ENCODE measurements around the gene PANK2. TPM values are rescaled to one million over a fixed set of nuclear protein-coding genes. Genes with fewer than 3 reads are reported as not detected.

Gene PANK2
- total and polyA plus RNA-seq, 2 experiments from 2014 or later = 36.1 to 72.0 TPM

- TF ChIP-seq ZNF462 (CRISPR knock-in tag; IDR thresholded peaks at IDR 0.05) = no peak
- TF ChIP-seq POLR2AphosphoS5 (IDR thresholded peaks at IDR 0.05; ENCODE audit: low read depth) = no peak
- TF ChIP-seq, protein P1, sequence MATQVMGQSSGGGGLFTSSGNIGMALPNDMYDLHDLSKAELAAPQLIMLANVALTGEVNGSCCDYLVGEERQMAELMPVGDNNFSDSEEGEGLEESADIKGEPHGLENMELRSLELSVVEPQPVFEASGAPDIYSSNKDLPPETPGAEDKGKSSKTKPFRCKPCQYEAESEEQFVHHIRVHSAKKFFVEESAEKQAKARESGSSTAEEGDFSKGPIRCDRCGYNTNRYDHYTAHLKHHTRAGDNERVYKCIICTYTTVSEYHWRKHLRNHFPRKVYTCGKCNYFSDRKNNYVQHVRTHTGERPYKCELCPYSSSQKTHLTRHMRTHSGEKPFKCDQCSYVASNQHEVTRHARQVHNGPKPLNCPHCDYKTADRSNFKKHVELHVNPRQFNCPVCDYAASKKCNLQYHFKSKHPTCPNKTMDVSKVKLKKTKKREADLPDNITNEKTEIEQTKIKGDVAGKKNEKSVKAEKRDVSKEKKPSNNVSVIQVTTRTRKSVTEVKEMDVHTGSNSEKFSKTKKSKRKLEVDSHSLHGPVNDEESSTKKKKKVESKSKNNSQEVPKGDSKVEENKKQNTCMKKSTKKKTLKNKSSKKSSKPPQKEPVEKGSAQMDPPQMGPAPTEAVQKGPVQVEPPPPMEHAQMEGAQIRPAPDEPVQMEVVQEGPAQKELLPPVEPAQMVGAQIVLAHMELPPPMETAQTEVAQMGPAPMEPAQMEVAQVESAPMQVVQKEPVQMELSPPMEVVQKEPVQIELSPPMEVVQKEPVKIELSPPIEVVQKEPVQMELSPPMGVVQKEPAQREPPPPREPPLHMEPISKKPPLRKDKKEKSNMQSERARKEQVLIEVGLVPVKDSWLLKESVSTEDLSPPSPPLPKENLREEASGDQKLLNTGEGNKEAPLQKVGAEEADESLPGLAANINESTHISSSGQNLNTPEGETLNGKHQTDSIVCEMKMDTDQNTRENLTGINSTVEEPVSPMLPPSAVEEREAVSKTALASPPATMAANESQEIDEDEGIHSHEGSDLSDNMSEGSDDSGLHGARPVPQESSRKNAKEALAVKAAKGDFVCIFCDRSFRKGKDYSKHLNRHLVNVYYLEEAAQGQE (IDR thresholded peaks at IDR 0.05; ENCODE audit: unreplicated experiment) = no peak
Measured at GRCh38 chr20:3923818-3924217, 34.6 kb downstream of the PANK2 start (continued).

DNA sequence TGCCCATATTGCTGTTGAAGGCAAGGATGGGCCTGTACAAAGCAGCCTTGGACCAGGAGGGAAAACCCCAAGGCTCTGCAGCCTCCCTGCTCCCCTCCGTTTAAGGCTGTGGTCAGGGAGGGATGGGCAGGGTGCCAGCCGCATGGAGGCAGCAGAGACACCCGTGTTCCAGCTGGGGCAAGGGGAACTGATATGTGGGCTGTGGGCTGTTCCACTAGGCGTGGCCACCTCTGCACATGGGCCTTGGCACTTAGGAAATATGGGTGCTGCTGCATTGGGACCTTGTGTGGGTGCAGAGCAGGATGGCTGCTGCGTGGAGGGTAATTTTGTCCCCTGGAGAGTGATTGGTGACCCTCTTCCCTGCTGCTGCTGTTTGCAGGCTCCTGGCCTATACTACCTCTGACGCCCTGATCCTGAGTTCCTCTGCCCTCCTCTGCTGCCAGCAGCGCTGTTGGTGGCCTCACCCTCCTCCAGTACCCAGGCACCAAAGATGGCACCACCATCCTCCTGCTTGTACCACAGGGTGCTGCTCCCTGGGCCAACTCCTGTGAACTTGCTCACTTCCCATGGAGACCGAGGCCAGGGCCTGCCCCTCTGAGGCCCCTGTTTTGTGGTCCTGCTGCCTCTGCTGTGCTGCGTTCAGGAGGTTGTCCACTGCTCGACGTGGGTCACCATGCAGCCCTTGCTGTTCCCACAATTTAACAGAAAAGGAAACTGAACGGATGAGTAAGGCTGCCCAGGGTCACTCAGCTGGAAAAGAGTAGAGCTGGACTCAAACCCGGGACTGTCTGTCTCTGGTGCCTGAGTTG lies 35.3 kb downstream of the PANK2 start:
- no peak for DNase-seq (ENCODE audit: low spot score)
- H4K20me1 ChIP-seq (replicated peaks; ENCODE audit: insufficient read depth) = peaks cover 60% of the 10 kb centered on the region
- H3K9me2 ChIP-seq (ENCODE audit: insufficient read depth) = no peaks in the 10 kb centered on the region
- Mint-ChIP-seq H3K4me3 (no peak overlapping the region), H3K27ac (peak overlapping the region; percentile 76; the same call in 1 of the 2 replicates), H3K27me3 (ENCODE audit: insufficient read depth, low read depth, poor library complexity) (peaks cover 41% of the 10 kb centered on the region), H3K36me3 (ENCODE audit: low read depth) (peaks cover 55% of the 10 kb centered on the region), H3K9me3 (no peaks in the 10 kb centered on the region), H3K4me1 (peaks cover 50% of the 10 kb centered on the region)
- H3K4me1 ChIP-seq (ENCODE audit: insufficient read depth) = peaks cover 25% of the 10 kb centered on the region
- H3K36me3 ChIP-seq (ENCODE audit: insufficient read depth) = peaks cover 15% of the 10 kb centered on the region; the same call in 1 of the 2 replicates
- no peaks in the 10 kb centered on the region for H3K27me3 ChIP-seq (ENCODE audit: insufficient read depth)
- no peak overlapping the region for H3K4me2 ChIP-seq
- no peak for ATAC-seq
- peaks cover 41% of the 10 kb centered on the region for H3K79me2 ChIP-seq (replicated peaks; ENCODE audit: insufficient read depth)
- peak overlapping the region; percentile 63; the same call in 1 of the 2 replicates for H3K27ac ChIP-seq (ENCODE audit: low read depth)
- H2AFZ ChIP-seq = no peak overlapping the region
- TF ChIP-seq POLR2AphosphoS5 (IDR thresholded peaks at IDR 0.05; ENCODE audit: low read depth) = no peak; the same call in 1 of the 2 replicates
- TF ChIP-seq, protein P2, sequence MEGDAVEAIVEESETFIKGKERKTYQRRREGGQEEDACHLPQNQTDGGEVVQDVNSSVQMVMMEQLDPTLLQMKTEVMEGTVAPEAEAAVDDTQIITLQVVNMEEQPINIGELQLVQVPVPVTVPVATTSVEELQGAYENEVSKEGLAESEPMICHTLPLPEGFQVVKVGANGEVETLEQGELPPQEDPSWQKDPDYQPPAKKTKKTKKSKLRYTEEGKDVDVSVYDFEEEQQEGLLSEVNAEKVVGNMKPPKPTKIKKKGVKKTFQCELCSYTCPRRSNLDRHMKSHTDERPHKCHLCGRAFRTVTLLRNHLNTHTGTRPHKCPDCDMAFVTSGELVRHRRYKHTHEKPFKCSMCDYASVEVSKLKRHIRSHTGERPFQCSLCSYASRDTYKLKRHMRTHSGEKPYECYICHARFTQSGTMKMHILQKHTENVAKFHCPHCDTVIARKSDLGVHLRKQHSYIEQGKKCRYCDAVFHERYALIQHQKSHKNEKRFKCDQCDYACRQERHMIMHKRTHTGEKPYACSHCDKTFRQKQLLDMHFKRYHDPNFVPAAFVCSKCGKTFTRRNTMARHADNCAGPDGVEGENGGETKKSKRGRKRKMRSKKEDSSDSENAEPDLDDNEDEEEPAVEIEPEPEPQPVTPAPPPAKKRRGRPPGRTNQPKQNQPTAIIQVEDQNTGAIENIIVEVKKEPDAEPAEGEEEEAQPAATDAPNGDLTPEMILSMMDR (conservative IDR thresholded peaks at IDR 0.05; ENCODE audit: low read depth in 2 of 2) = peak in 1 of 2 experiments; percentile 27; a peak in 1 of 4 replicates
- no peak overlapping the region for H3K4me3 ChIP-seq
- peaks cover 28% of the 10 kb centered on the region for H3F3A ChIP-seq (replicated peaks; ENCODE audit: low read depth)

Measured in GM23338 (cell line).